Activated CD4-positive, alpha-beta T cell treated with anti-CD3 and anti-CD28 coated beads, Interleukin-2, amount 50 U/mL, for 1 hour (primary cell): Measurements from ENCODE around the gene MCFD2.

Experiments
- DNase-seq: peaks from one replicate; pipeline ENCODE4 v3.0.0-alpha.2; 2020

The MCFD2 gene

DNA sequence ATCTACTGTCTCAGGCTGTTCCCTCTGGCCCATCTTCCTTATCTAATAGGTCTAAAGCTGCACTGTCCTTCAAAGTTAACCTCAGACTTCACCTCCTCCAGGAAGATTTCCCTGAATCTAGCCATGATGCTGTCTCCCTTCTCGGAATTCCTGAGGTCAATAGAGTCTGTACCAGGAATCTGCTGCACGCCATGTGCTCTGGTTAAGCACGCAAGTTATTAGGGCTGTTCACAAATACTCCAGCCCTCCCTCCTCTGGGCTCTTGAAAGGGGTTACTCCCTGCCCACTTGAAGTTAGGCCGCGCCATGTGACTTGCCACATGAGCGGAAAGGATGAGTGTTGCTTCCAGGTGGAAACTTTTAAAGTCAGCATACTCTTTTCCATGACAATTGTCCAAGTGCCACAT, 43.6 kb downstream of the MCFD2 start:
- DNase-seq, result no peak

DNA sequence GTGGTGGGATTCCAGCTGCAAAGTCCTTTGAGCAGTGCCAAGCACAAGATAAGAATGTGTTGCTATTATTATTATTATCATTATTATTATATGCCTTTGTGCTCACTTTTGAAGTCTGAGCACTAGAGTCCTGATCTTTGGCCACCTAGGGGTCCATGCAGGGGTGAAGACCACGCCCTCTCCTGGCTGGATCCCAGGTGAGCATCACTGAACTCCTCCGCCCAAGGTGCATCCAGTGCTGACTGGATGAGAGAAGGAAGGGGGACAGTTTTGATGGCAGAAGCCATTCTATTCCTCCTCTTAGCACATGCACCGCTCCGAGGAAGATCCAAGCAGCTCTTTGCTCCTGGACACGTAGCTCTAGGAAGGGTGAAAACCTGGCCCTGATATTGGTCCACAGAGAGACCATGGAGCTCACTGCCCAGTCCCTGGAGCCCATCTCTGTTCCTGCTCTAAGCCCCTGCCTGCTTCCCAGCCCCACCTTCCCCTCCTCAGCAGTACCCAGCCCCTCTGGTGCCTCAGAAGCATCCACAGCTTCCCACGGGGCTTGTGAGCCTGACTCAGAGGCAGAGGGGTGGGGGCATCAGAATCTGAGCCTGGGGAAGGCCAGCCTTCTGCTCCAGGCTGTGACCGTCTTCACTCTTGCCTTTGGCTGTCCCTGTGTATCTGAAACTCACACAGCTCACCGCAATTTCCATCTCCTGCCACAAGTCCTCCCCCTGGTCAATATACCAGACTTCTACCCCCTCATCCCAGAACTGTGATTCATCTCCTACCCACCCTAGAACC, 45.4 kb downstream of the MCFD2 start:
- DNase-seq, result no peak

DNA sequence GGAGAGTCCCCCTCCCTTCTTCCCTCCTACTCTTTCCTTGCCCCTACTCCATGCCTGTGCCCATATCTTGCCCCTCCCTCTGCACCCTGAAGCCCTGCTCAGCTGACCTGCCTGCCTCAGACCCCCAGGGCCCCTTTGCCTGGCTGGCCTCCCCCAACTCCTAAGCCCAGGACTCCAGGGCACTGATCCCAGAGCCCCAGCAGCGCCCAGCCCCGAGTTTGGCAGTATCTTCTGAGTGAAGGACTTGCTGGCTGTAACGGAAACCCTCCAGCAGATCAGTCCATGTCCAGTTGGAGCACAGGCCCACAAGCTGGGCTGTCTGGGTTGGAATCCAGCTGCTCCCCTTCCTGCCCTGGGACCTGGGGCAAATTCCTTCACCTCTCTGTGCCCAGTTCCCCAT, 46.0 kb downstream of the MCFD2 start:
- DNase-seq, result no peak

DNA sequence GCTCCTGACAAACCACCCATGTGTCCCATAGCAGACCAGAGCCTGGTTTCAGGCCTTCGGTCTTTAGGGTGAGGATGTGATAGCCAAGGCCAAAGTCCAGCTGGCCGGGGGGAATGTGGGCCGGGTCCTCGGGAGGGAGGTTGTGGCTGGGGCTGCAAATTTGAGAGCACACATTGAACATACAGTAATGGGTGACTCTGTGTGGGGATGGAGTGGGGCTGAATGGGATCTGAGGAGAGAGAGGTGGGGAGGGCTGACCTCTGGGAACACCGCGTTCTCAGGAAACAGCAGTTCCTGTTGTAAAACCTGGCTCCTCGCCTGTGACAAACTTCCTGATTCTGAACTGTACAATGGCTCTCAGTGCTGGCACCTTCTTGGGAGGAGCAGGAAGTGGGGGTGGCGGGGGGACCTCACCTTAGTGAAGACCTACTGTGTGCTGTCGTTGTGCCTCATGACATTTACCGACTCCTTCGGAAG, 48.8 kb downstream of the MCFD2 start:
- no peak for DNase-seq

DNA sequence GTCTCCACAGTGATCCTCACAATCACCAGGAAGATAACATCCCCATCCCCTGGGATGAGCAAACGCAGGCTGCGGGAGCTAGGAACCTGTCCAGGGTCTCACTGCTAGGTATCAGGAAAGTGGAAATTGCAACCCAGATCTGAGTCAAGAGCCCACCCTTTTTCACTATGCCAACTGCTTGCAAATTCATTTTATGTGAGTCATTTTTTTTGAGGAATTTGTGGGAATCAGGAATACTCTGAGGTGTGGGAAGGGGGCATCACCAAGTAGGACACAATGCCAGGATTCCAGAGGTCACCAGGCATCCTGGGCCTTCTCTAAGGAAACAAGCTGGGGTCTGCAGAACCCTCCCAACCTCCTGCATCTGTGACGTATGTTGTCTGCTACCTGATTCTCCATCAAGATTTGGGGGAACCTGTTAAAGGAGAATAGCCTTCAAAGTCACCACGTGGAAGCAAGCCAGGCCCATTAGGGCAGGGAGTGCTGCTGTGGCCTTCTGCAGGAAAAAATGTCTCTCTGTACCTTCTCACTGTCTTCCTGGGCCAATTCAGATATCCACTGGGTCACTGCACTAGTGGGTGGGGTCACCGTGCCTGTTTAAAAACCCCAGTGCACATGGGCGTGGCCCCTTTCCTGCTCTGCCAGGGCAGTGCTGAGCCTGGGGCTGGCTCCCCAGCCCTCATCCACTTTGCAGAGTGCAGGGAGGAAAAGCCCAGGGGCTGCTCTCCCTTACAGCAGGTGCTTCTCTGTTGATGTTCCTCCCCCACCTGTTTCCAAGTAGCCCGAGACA, 50.2 kb downstream of the MCFD2 start:
- DNase-seq, result no peak

DNA sequence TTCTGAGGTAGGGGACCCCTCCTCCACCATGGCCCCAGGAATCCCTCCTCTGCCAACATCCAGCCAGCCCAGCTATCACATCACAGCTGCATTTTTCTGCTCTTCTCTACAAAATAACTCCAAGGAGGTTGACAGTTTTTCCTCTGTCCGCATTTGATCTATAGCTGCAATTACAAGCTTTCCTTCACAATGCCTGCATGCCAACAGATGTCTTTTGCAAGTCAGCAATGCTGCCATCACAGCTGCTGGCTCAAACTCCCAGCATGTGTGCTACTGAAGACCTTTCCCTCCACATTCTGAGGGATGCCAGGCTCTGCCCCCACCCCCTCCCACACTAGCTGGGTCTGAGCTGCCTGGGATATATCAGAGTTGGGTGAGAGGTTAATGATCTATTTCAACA, 51.7 kb downstream of the MCFD2 start:
- no peak for DNase-seq

DNA sequence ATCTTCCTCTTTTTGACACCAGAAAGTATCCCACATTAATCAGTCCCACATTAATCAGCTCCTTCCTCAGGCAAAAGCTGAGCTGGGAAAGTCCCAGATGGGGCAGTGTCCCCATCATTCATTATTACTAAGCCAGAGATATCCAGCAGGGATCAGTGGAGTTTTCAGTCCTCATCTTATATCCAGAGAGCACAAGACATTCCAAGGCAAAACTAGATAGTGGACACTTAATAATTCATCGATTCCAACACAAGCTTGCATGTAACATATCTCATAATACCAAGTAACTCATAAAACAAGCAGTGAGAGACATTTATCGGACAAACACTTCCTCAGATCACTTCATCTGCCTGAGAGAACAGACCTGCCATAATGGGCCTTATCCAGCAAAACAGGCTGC, 53.1 kb downstream of the MCFD2 start:
- DNase-seq, result no peak

DNA sequence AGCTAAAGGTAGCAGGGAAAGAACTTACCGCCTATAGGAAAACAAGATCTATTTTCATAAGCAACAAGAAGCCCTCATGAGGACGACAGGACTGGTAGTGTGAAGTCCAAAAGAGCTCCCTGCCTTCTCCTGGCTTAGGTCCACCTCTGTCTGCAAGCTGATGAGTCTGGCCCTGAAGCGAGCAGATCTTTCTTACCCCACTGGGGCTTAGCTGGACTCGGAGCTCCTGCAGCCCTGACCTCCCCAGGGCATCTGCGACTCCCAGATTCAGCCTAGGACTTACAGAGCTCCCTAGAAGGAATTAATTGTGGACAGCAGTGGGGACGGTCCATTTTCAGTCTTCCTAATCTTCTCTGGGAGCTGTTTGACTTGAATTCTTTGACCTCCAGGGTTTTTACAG, 53.7 kb downstream of the MCFD2 start:
- DNase-seq, result no peak

DNA sequence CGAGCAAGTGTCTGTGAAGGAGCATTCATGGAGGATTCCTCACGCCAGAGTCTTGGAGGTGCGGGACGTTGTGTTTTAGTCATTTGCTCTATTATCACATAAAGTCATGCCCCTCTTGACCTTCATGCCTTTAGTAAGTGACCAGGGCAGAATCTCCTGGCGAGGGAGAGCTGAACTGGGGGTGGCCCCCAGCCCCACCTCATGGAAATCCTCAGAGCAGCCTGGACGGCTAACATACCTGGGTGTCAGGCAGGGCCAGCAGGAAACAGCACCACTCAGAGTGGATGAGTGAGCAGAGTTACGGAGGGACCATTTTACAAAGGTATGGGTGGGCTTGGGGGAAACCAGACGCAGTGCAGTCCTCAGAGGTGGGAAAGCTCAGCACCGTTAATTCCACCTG, 56.1 kb downstream of the MCFD2 start:
- DNase-seq, result no peak

DNA sequence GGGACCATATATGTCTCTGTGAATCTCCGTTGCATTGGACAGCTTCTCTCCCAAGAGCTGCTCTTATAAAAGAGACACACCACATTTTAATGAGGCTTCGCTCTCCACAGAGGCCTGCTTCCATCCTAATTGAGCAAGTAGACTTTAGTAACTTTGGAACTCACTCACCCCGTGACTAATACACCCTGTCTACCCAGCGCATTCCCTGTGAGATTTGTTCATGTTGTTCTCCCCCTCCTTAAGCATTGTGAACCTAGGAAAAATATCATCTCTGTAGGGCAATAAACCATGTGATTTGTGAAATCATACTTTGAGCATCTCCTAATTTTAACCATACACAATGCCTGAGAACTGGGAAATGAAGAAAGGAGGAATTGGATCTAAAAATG, 56.9 kb downstream of the MCFD2 start:
- no peak for DNase-seq

DNA sequence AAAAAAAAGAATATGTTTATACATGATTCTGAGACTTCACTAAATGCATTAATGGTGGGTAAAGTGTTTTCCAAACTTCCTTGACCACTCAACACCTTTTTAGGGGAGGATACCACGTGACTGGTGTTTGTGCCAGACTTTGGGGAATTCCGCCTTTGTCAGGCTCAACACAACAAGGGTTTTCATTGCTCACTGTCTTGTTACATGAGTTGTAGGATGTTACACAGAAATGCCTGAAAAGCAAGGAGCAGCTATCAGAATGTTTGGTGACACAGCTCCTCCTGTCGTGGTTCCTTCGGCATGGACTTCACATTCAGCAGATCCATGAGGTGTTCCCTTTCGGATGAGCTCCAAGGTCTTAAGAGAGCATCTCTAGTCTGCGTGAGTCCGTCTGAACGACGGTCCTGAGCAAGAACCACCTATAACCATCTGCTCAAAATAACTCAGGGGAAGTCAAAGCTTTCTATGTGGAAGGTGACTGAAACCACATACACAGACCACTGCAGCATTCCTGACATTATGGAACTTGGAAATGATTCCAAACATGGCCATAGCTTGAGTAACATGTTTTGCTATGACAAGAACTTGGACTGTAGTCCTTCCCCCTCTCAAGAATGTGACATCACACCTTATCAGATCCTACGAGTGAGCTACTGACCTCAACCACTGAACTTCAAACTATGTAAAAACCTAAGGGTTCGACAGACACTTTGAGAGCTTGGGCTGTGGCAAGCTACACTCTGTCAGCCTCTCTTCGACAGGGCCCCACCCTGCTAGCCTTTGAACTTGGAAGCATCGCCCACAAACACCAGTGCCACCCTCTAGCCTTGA, 57.5 kb downstream of the MCFD2 start:
- no peak for DNase-seq

DNA sequence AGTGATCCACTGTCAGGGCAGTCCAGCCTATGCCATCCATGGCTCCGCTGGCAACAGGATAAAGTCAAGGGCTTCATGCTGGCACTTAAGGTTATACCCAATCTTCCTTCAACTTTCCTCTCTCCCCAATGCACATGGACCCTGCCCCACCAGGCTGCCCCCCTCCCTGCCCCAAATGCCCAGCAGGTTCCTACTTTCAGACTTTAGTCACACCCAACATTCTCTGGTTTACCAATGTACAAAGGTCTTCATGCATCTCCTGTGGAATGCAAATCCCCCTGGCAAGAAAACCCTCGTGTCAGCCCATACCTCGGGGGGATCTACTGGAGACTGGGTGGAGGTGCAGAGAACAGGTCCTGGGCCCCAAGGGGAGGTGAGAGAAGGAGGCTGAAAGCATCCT, 59.3 kb downstream of the MCFD2 start:
- no peak for DNase-seq

DNA sequence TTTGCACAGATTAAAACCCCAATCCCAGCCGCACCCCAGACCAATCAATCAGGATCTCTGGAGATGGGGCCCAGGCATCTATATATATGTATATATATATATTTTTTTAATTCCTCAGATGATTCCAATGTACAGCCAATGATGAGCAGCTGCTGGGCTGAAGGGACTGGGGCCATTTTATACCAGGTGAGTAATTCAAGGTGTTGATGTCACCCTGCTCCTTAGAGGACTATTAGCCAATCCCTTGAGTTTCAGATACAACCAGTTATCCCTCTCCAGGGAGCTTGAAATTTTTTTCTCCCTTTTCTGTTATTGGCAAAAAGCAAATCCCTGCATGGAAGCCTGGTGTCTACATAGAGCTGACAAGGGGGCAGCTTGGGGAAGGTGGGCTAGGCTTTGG, 59.8 kb downstream of the MCFD2 start:
- DNase-seq, result no peak

DNA sequence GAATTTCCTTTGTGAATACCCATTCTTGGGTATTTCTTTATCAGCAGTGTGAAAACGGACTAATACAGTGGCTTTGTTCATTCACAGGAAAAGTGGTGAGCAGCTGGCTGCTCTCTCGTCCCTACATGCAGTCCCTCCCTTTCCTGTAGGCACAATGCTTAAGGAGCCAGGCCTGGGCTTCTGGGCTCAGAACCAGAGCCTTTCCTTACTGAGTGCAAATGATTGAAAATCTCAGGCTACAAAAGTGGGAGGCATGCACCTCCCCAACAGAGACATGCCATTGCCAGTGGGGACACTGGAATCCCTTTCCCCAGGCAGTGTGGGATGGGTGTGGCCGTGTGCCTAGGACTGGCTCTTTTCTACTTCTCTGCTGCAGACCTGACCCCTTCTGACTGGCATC, 61.3 kb downstream of the MCFD2 start:
- no peak for DNase-seq

DNA sequence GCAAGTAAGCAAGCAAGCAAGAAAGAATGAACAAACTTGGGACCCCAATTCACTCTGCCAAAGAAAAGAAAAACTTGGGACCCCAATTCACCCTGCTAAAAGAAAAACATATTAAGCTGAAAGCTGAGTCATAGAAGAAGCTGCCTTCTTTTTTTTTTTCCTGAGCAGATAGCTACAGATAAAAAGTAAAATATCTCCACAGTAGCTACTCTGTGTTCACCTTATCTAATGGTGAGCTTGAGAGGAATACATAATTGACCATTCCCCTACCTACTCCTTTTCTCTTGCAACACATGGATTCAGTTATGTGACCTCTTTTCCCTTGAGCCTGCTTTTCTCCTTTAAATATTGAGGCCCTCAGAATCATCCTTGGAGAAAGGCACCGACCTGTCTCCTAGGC, 63.0 kb downstream of the MCFD2 start:
- DNase-seq, result no peak

DNA sequence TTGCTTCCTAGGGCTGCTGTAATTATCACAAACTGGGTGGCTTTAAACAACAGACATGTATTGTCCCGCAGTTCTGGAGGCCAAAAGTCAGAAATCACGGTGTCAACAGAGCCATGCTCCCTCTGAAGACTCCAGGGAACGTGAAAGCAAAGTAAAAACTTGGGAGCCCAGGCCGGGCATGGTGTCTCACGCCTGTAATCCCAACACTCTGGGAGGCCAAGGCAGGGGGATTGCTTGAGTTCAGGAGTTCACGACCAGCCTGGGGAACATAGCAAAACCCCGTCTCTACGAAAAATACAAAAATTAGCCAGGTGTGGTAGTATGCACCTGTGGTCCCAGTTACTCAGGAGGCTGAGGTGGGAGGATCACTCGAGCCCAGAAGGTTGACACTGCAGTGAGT, 63.5 kb downstream of the MCFD2 start:
- no peak for DNase-seq
